Astrocyte of the spinal cord (primary cell): ENCODE measurements around the gene NMRK2.

ENCODE experiments used
- DNase-seq: peaks from one replicate; pipeline ENCODE4 v3.0.0; 2011; ENCODE audit warnings: low read depth, low spot score
- H3K4me3 ChIP-seq: 2 replicates; pipeline ENCODE4 v1.5.1; 2011; ENCODE audit warnings: low read depth, mild to moderate bottlenecking, low read length, moderate library complexity
- in situ Hi-C: cut with HindIII; loops from 2 replicates; pipeline ENCODE4 v1.10.0; 2017; ENCODE audit warnings: low sequenced_read_pairs
- TF ChIP-seq, protein P1 (sequence below): IDR thresholded peaks from 2 replicates; pipeline ENCODE4 v1.5.1; 2012; ENCODE audit warnings: low read depth, mild to moderate bottlenecking, low read length, inconsistent platforms

Gene NMRK2

DNA sequence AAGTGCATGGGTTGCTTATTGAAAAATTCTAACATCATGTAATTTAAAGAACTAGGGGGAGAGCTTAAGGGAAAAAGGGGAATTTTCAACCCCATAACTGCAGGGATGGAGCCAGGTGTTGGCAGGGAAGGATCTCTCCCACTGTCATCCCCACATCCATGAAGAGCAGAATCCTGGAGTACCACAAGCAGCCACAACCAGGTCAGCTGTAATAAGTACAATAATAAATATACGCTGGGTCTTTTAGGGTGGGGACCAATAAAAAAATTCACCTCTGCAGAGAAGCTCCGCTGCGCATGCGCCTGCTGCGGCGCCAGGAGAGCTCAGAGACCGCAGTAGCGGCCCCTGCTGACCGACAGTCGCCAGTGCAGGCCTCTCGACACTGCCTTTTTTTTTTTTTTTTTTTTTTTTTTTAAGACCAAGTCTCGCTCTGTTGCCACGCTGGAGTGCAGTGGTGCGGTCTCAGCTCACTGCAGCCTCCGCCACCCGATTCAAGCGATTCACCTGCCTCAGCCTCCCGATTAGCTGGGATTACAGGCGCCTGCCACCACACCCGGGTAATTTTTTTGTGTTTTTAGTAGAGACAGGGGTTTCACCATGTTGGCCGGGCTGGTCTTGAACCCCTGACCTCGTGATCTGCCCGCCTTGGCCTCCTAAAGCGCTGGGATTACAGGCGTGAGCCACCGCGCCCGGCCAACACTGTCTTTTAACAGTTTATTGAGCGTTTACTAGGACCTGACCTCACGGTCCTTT lies 54.9 kb downstream of the NMRK2 start:
- TF ChIP-seq, protein P1, sequence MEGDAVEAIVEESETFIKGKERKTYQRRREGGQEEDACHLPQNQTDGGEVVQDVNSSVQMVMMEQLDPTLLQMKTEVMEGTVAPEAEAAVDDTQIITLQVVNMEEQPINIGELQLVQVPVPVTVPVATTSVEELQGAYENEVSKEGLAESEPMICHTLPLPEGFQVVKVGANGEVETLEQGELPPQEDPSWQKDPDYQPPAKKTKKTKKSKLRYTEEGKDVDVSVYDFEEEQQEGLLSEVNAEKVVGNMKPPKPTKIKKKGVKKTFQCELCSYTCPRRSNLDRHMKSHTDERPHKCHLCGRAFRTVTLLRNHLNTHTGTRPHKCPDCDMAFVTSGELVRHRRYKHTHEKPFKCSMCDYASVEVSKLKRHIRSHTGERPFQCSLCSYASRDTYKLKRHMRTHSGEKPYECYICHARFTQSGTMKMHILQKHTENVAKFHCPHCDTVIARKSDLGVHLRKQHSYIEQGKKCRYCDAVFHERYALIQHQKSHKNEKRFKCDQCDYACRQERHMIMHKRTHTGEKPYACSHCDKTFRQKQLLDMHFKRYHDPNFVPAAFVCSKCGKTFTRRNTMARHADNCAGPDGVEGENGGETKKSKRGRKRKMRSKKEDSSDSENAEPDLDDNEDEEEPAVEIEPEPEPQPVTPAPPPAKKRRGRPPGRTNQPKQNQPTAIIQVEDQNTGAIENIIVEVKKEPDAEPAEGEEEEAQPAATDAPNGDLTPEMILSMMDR: peak; percentile 93
- peak; percentile 82 for DNase-seq
- peak overlapping the region; percentile 8 for H3K4me3 ChIP-seq
- in situ Hi-C loops: no loop called here

DNA sequence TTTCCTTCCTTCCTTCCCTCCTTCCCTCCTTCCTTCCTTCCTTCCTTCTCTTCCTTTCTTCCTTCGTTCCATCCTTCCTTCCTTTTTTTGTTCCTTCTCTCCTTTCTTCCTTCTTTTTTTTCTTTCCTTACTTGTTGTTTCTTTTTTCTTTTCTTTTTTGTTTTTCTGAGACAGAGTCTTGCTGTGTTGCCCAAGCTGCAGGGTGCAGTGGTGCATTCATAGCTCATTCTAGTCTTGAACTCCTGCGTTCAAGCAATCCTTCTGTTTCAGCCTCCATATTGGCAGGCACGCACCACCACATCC lies 57.9 kb downstream of the NMRK2 start:
- in situ Hi-C loops: no loop called here
- TF ChIP-seq, protein P1: no peak
- no peak for DNase-seq
- no peak overlapping the region for H3K4me3 ChIP-seq
